Measurements from ENCODE around the gene TBX5. TPM values are rescaled to one million over a fixed set of nuclear protein-coding genes. Genes with fewer than 3 reads are reported as not detected.

Gene TBX5
- total and polyA plus RNA-seq, 2 of the 4 experiments (the other 2 are of a cell fraction) = 13.3 to 14.7 TPM

- H3K18ac ChIP-seq (ENCODE audit: low read depth, low read length) = no peak overlapping the region
- H3K27ac ChIP-seq (ENCODE audit: insufficient read depth, low read length) = no peak overlapping the region
- H3K79me1 ChIP-seq (ENCODE audit: low read depth in 1 of 2, low read length in 2 of 2) = no peaks in the 10 kb centered on the region
- H3K9me3 ChIP-seq (ENCODE audit: control insufficient read depth, insufficient read depth, low read length) = no peaks in the 10 kb centered on the region
- no peak overlapping the region for H4K5ac ChIP-seq (ENCODE audit: low read depth, low read length)
- H2BK5ac ChIP-seq (ENCODE audit: low read depth, low read length, poor library complexity, severe bottlenecking) = no peak overlapping the region
- H4K8ac ChIP-seq (ENCODE audit: low read depth in 2 of 2, low read length in 2 of 2) = no peak overlapping the region
- H3K36me3 ChIP-seq (ENCODE audit: control insufficient read depth, insufficient read depth, low read length) = no peaks in the 10 kb centered on the region
- H3K56ac ChIP-seq (ENCODE audit: extremely low read depth, insufficient read depth, low read length) = no peak overlapping the region
- no peak overlapping the region for H2AK5ac ChIP-seq (ENCODE audit: low read depth, low read length)
- no peaks in the 10 kb centered on the region for H4K20me1 ChIP-seq (ENCODE audit: insufficient read depth, low read length)
- intact Hi-C loops (cut with micrococcal nuclease) (no loop called here), in situ Hi-C loops (cut with MboI; ENCODE audit: low sequenced_read_pairs) (no loop called here), dilution Hi-C loops (cut with HindIII; ENCODE audit: low sequenced_read_pairs, unreplicated experiment) (no loop called here)
- H3K4me2 ChIP-seq (ENCODE audit: low read depth, low read length) = no peak overlapping the region
- 74% methylated on average over 3 of the region's 8 CpGs; no CpG with 5 or more reads in 1 of the 2 experiments for WGBS, 2 experiments (ENCODE audit: extremely low coverage in 2 of 2, insufficient read length in 1 of 2)
- H3K14ac ChIP-seq (replicated peaks; ENCODE audit: low read depth, low read length) = no peak overlapping the region
- H4K91ac ChIP-seq (ENCODE audit: insufficient read depth, low read depth, low read length) = no peak overlapping the region
- no peak overlapping the region for H3K4ac ChIP-seq (ENCODE audit: low read depth, low read length)
- ATAC-seq (ENCODE audit: low read depth) (no peak), DNase-seq (no peak)
- H2BK15ac ChIP-seq (ENCODE audit: low read depth, low read length) = no peak overlapping the region
- POLR2A ChIA-PET (ENCODE audit: unreplicated experiment) = no interaction called here
- no peak overlapping the region for H3K9ac ChIP-seq (ENCODE audit: low read depth, low read length)
- no peak overlapping the region for H2BK20ac ChIP-seq (ENCODE audit: low read depth, low read length)
- CTCF ChIA-PET = no interaction called here
- H3K9me1 ChIP-seq (ENCODE audit: insufficient read depth, low read length) = peaks cover 4% of the 10 kb centered on the region; the same call in 1 of the 2 replicates
- no peak overlapping the region for H3K23ac ChIP-seq (ENCODE audit: low read depth, low read length)
- no peak overlapping the region for H2AFZ ChIP-seq (replicated peaks; ENCODE audit: low read length, poor library complexity)
- peaks cover 4% of the 10 kb centered on the region for H3K27me3 ChIP-seq (ENCODE audit: control insufficient read depth, insufficient read depth, low read length)
- no TSS peak for BruUV-seq (replicated peaks)
- no peak overlapping the region for H2AK9ac ChIP-seq (replicated peaks; ENCODE audit: low read depth, low read length, poor library complexity)
- no peak overlapping the region for H2BK120ac ChIP-seq (ENCODE audit: low read depth, low read length)
- TF ChIP-seq CHD1 (IDR thresholded peaks at IDR 0.05; ENCODE audit: low read depth, low read length) = no peak
- TF ChIP-seq, protein P1, sequence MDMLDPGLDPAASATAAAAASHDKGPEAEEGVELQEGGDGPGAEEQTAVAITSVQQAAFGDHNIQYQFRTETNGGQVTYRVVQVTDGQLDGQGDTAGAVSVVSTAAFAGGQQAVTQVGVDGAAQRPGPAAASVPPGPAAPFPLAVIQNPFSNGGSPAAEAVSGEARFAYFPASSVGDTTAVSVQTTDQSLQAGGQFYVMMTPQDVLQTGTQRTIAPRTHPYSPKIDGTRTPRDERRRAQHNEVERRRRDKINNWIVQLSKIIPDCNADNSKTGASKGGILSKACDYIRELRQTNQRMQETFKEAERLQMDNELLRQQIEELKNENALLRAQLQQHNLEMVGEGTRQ (IDR thresholded peaks at IDR 0.05; ENCODE audit: low read depth, low read length) = no peak
- no peak for TF ChIP-seq MAZ (IDR thresholded peaks at IDR 0.05; ENCODE audit: borderline replicate concordance, low read depth, low read length)
- TF ChIP-seq POLR2A (IDR thresholded peaks at IDR 0.05; ENCODE audit: low read depth, low read length) = no peak
- no peak for TF ChIP-seq BHLHE40 (IDR thresholded peaks at IDR 0.05; ENCODE audit: low read depth, low read length)
- no peak for TF ChIP-seq RCOR1 (IDR thresholded peaks at IDR 0.05; ENCODE audit: insufficient replicate concordance, low read length)
- TF ChIP-seq FOS (IDR thresholded peaks at IDR 0.05; ENCODE audit: low read depth, low read length) = no peak
- TF ChIP-seq, protein P2, sequence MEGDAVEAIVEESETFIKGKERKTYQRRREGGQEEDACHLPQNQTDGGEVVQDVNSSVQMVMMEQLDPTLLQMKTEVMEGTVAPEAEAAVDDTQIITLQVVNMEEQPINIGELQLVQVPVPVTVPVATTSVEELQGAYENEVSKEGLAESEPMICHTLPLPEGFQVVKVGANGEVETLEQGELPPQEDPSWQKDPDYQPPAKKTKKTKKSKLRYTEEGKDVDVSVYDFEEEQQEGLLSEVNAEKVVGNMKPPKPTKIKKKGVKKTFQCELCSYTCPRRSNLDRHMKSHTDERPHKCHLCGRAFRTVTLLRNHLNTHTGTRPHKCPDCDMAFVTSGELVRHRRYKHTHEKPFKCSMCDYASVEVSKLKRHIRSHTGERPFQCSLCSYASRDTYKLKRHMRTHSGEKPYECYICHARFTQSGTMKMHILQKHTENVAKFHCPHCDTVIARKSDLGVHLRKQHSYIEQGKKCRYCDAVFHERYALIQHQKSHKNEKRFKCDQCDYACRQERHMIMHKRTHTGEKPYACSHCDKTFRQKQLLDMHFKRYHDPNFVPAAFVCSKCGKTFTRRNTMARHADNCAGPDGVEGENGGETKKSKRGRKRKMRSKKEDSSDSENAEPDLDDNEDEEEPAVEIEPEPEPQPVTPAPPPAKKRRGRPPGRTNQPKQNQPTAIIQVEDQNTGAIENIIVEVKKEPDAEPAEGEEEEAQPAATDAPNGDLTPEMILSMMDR (conservative IDR thresholded peaks at IDR 0.05; ENCODE audit: low read depth, low read length) = no peak
- no peak for TF ChIP-seq SMC3 (IDR thresholded peaks at IDR 0.05; ENCODE audit: low read depth, low read length)
- no peak for TF ChIP-seq MAFK (IDR thresholded peaks at IDR 0.05; ENCODE audit: low read depth, low read length)
- TF ChIP-seq MXI1 (IDR thresholded peaks at IDR 0.05; ENCODE audit: borderline replicate concordance, low read depth, low read length) = no peak
- no peak for TF ChIP-seq ELK1 (IDR thresholded peaks at IDR 0.05; ENCODE audit: borderline replicate concordance, low read depth, low read length)
- TF ChIP-seq RFX5 (IDR thresholded peaks at IDR 0.05; ENCODE audit: low read depth, low read length) = no peak
- TF ChIP-seq RAD21 (IDR thresholded peaks at IDR 0.05; ENCODE audit: low read length) = no peak
- no peak for TF ChIP-seq NFE2L2 (IDR thresholded peaks at IDR 0.05; ENCODE audit: low read depth, low read length)
- H3K4me1 ChIP-seq (ENCODE audit: control insufficient read depth, insufficient read depth, low read length) = peaks cover 7% of the 10 kb centered on the region
- H3K4me3 ChIP-seq (ENCODE audit: insufficient read depth, low read depth, low read length) = no peak overlapping the region
Measured at GRCh38 chr12:114320968-114321367, 85.0 kb downstream of the TBX5 start.
